Endothelial cell of umbilical vein (primary cell): ENCODE measurements around the gene LRP2BP. TPM values are rescaled to one million over a fixed set of nuclear protein-coding genes. Genes with fewer than 3 reads are reported as not detected.

ENCODE experiments used
- BruUV-seq: library from RNA; stranded (reverse); fragments of 400-500 nt; replicated peaks from 2 replicates; lab custom pipeline; 2021; lab: Mats Ljungman, UMichigan
- CTCF ChIA-PET: fragments of 300-600, 350-600 bp; sonication (Branson Sonifier 250); formaldehyde crosslinking; loops from one replicate; lab custom pipeline; 2021; ENCODE audit warnings: antibody characterized with exemption, inconsistent platforms; lab: Charles Lee
- POLR2A ChIA-PET: fragments of 300-600, 350-600 bp; sonication (Branson Sonifier 250); formaldehyde crosslinking; loops from one replicate; lab custom pipeline; 2021; ENCODE audit warnings: antibody characterized with exemption, inconsistent platforms; lab: Charles Lee
- DNase-seq: peaks from one replicate; pipeline ENCODE4 v3.0.0-alpha.2; 2011; ENCODE audit warnings: low read depth, low spot score
- FAIRE-seq: peaks from 2 replicates; lab custom pipeline; 2011; peaks lifted over from hg19 to GRCh38; lab: Jason Lieb, UNC
- H2AFZ ChIP-seq: 2 replicates; pipeline ENCODE4 v1.6.0; 2012; ENCODE audit warnings: low read depth, low read length, control low read depth, inconsistent platforms
- H3K27ac ChIP-seq: 2 replicates; pipeline ENCODE4 v1.5.1; 2011; ENCODE audit warnings: low read depth, mild to moderate bottlenecking, control low read depth, low read length, moderate library complexity; ENCODE audit not compliant: insufficient read depth
- H3K27me3 ChIP-seq, 2 experiments: 2 replicates each; pipeline versions ENCODE4 v1.6.0 to v1.6.1; 2011; ENCODE audit warnings: low read length in 2 of 2, mixed read lengths in 1 of 2; ENCODE audit not compliant: control insufficient read depth in 2 of 2, insufficient read depth in 2 of 2
- H3K36me3 ChIP-seq, 2 experiments: 2 replicates in 1 of 2; 3 replicates in 1 of 2; pipeline ENCODE4 v1.5.1; 2011; ENCODE audit warnings: low read length in 2 of 2, mild to moderate bottlenecking in 1 of 2, moderate library complexity in 1 of 2; ENCODE audit not compliant: control insufficient read depth in 2 of 2, insufficient read depth in 2 of 2; ENCODE audit errors: extremely low read depth in 1 of 2
- H3K4me1 ChIP-seq: 3 replicates; pipeline ENCODE4 v1.5.1; 2011; ENCODE audit warnings: mild to moderate bottlenecking, low read length; ENCODE audit not compliant: control insufficient read depth, insufficient read depth; ENCODE audit errors: extremely low read depth
- H3K4me2 ChIP-seq: 2 replicates; pipeline ENCODE4 v1.6.1; 2011; ENCODE audit warnings: low read length, control low read depth, mixed read lengths; ENCODE audit not compliant: insufficient read depth
- H3K4me3 ChIP-seq, 3 experiments: fragments of 200-600 bp in 1 of 3; sonication (generic), shearing (Covaris generic) in 1 of 3; replicated peaks in 1 of 3; 2 replicates each; pipeline ENCODE4 v1.5.1; 2011 to 2016; ENCODE audit warnings: control low read depth in 3 of 3, low read length in 3 of 3, mild to moderate bottlenecking in 2 of 3, inconsistent platforms in 1 of 3, low read depth in 1 of 3, moderate library complexity in 1 of 3; ENCODE audit not compliant: insufficient read depth in 1 of 3
- H3K79me2 ChIP-seq: 2 replicates; pipeline ENCODE4 v1.6.0; 2012; ENCODE audit warnings: low read length, inconsistent platforms; ENCODE audit not compliant: control insufficient read depth, insufficient read depth
- H3K9ac ChIP-seq: replicated peaks from 2 replicates; pipeline ENCODE3; 2011; ENCODE audit warnings: low read length, control low read depth; ENCODE audit not compliant: insufficient read depth; ENCODE audit errors: extremely low read depth
- H3K9me1 ChIP-seq: replicated peaks from 3 replicates; pipeline ENCODE4 v1.6.0; 2011; ENCODE audit warnings: mild to moderate bottlenecking, low read length; ENCODE audit not compliant: control insufficient read depth, insufficient read depth; ENCODE audit errors: extremely low read depth
- H3K9me3 ChIP-seq: replicated peaks from 2 replicates; pipeline ENCODE4 v1.5.1; 2012; ENCODE audit warnings: low read length, inconsistent platforms; ENCODE audit not compliant: control insufficient read depth, insufficient read depth
- H4K20me1 ChIP-seq: replicated peaks from 2 replicates; pipeline ENCODE3; 2011; ENCODE audit warnings: mild to moderate bottlenecking, low read length; ENCODE audit not compliant: control insufficient read depth, insufficient read depth; ENCODE audit errors: extremely low read depth
- EZH2 ChIP-seq: IDR thresholded peaks from 2 replicates; pipeline ENCODE4 v1.6.1; 2012; ENCODE audit warnings: borderline replicate concordance, low read depth, mild to moderate bottlenecking, moderate library complexity, low read length, inconsistent platforms; ENCODE audit not compliant: severe bottlenecking
- FOS ChIP-seq: IDR thresholded peaks from 2 replicates; pipeline ENCODE4 v1.6.1; 2011; ENCODE audit warnings: mild to moderate bottlenecking, low read length, moderate library complexity, borderline replicate concordance; ENCODE audit not compliant: insufficient read depth
- GATA2 ChIP-seq: IDR thresholded peaks from 2 replicates; pipeline ENCODE4 v1.7.0; 2011; ENCODE audit warnings: low read depth, mild to moderate bottlenecking, moderate library complexity, mixed read lengths, low read length; ENCODE audit not compliant: insufficient read length, insufficient read depth
- JUN ChIP-seq: IDR thresholded peaks from 2 replicates; pipeline ENCODE4 v1.6.1; 2011; ENCODE audit warnings: borderline replicate concordance, low read depth; ENCODE audit not compliant: insufficient read length, insufficient read depth
- MYC ChIP-seq: IDR thresholded peaks from one replicate; pipeline ENCODE4 v1.6.1; 2011; ENCODE audit warnings: mild to moderate bottlenecking, low read depth, low read length
- POLR2A ChIP-seq: IDR thresholded peaks from 2 replicates; pipeline ENCODE4 v1.6.1; 2012; ENCODE audit warnings: low read depth, mild to moderate bottlenecking, control low read depth, low read length
- POLR2AphosphoS5 ChIP-seq: IDR thresholded peaks from 2 replicates; pipeline ENCODE4 v1.6.1; 2012; ENCODE audit warnings: low read depth, mild to moderate bottlenecking, control low read depth, low read length, moderate library complexity; ENCODE audit not compliant: insufficient read depth
- dilution Hi-C: fragments of 300-500 bp; cut with MboI; formaldehyde crosslinking; loops from one replicate; pipeline ENCODE4 v1.15.0; 2019; ENCODE audit warnings: low sequenced_read_pairs; ENCODE audit not compliant: extremely low pct_ligation_motif_present
- intact Hi-C: fragments of 100-400 bp; cut with micrococcal nuclease; formaldehyde crosslinking; loops from one replicate; pipeline ENCODE4 v1.10.0; 2022
- polyA plus RNA-seq, 4 experiments: library from polyadenylated mRNA; depleted of rRNA in 3 of 4; stranded (reverse) in 3 of 4; unstranded in 1 of 4; fragments of >200 nt; gene quantifications; 2 replicates each; pipeline versions ENCODE4 v1.2.1 to v1.2.3, GENCODE V29; 2011 to 2012; ENCODE audit warnings: missing spikeins in 1 of 4
- total RNA-seq: library from RNA; stranded (reverse); gene quantifications from 2 replicates; pipeline ENCODE4 v1.2.3, GENCODE V29; 2021
- TF ChIP-seq, protein P1 (sequence below): IDR thresholded peaks from 2 replicates; pipeline ENCODE4 v1.6.1; 2011; ENCODE audit not compliant: insufficient read depth, insufficient read length
- TF ChIP-seq, protein P2 (sequence below), 2 donors: IDR thresholded peaks; 1 replicate in 1 of 2; 2 replicates in 1 of 2; pipeline ENCODE4 v1.5.1; 2011; ENCODE audit warnings: low read length in 2 of 2, mild to moderate bottlenecking in 2 of 2, moderate library complexity in 2 of 2, control low read depth in 1 of 2, inconsistent platforms in 1 of 2, low read depth in 1 of 2; ENCODE audit not compliant: insufficient read depth in 1 of 2; ENCODE audit errors: extremely low read depth in 1 of 2

Gene LRP2BP
- total and polyA plus RNA-seq, 2 donors (not counting 3 experiments of a cell fraction or from before 2014, with no cell fraction given) = 0.18 to 0.53 TPM

DNA sequence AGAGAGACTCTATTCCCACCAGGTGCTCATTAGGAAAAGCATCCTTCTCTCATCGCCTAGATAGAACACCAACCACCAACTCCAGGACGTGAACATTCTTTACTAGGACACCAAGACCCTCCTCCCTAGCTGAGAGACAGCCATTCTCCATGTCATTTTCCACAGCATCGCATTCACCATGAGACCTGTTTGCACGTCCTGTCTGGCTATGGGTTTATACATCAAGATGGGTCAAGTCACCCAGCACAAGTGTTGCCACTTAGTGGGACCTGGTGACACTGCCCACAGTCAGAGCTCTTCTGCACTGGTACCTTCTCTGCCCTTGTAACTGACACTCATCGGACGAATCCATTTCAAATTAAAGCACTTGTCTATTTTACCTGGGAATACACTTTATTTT, 17.5 kb downstream of the LRP2BP start:
- Histone ChIP-seq H3K9ac (no peak overlapping the region), H3K4me2 (no peak overlapping the region), H3K27ac (no peak overlapping the region), H3K27me3 (no peaks in the 10 kb centered on the region), H3K4me1 (peaks cover 12% of the 10 kb centered on the region), H3K9me3 (no peaks in the 10 kb centered on the region), H3K36me3 (peaks cover 0 to 3% of the 10 kb centered on the region in 2 experiments), H3K9me1 (no peaks in the 10 kb centered on the region), H2AFZ (no peak overlapping the region), H4K20me1 (no peaks in the 10 kb centered on the region), H3K4me3 (no peak overlapping the region), H3K79me2 (no peaks in the 10 kb centered on the region)
- BruUV-seq = no TSS peak
- no peak for DNase-seq
- TF ChIP-seq JUN (no peak), FOS (no peak), POLR2A (no peak), POLR2AphosphoS5 (no peak), MYC (no peak), EZH2 (no peak), GATA2 (no peak)
- TF ChIP-seq, protein P1, sequence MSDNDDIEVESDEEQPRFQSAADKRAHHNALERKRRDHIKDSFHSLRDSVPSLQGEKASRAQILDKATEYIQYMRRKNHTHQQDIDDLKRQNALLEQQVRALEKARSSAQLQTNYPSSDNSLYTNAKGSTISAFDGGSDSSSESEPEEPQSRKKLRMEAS = no peak
- TF ChIP-seq, protein P2, sequence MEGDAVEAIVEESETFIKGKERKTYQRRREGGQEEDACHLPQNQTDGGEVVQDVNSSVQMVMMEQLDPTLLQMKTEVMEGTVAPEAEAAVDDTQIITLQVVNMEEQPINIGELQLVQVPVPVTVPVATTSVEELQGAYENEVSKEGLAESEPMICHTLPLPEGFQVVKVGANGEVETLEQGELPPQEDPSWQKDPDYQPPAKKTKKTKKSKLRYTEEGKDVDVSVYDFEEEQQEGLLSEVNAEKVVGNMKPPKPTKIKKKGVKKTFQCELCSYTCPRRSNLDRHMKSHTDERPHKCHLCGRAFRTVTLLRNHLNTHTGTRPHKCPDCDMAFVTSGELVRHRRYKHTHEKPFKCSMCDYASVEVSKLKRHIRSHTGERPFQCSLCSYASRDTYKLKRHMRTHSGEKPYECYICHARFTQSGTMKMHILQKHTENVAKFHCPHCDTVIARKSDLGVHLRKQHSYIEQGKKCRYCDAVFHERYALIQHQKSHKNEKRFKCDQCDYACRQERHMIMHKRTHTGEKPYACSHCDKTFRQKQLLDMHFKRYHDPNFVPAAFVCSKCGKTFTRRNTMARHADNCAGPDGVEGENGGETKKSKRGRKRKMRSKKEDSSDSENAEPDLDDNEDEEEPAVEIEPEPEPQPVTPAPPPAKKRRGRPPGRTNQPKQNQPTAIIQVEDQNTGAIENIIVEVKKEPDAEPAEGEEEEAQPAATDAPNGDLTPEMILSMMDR (IDR thresholded peaks at IDR 0.05; ENCODE audit: extremely low read depth in 1 of 2, insufficient read depth in 1 of 2, low read depth in 1 of 2, low read length in 2 of 2) = no peak
- intact Hi-C loops (no loop called here), dilution Hi-C loops (loop anchor here (25.0 kb wide), 1 partner anchor 91 kb away; no protein-coding TSS in a partner anchor)
- POLR2A ChIA-PET = no interaction called here
- CTCF ChIA-PET = no interaction called here
- no peak for FAIRE-seq
